Esophagus squamous epithelium (tissue), 4 donors: Measurements from ENCODE around the gene SCN11A.

Experiments
- CTCF ChIP-seq, 6 experiments: fragments of 450-650 bp in 4 of 6; fragments of 200-600 bp in 2 of 6; sonication (generic) in 2 of 6; IDR thresholded peaks; one replicate each; pipeline ENCODE4 v1.5.1; 2016 to 2019; ENCODE audit warnings: antibody characterized with exemption in 6 of 6, mild to moderate bottlenecking in 4 of 6, moderate library complexity in 4 of 6
- POLR2A ChIP-seq, 4 donors: fragments of 450-650 bp; IDR thresholded peaks; one replicate each; pipeline ENCODE4 v1.6.1; 2017; ENCODE audit warnings: antibody characterized with exemption in 4 of 4, mild to moderate bottlenecking in 4 of 4, moderate library complexity in 3 of 4

- TF ChIP-seq POLR2A (IDR thresholded peaks at IDR 0.05) (no peak), CTCF (IDR thresholded peaks at IDR 0.05) (no peak)
These were observed 31.0 kb upstream of the SCN11A start for GRCh38 chr3:39082666-39083313.
